Heart left ventricle (tissue), 16 donors: Measurements from ENCODE around the gene MFF. TPM values are rescaled to one million over a fixed set of nuclear protein-coding genes. Genes with fewer than 3 reads are reported as not detected.

Source experiments
- ATAC-seq, 4 donors: fragments of 200-7000 bp; cut with Tn5 transposase; one replicate each; pipeline ENCODE4 v1.9.1; 2020 to 2022; ENCODE audit warnings: moderate library complexity in 4 of 4, mild to moderate bottlenecking in 3 of 4, moderate number of reproducible peaks in 1 of 4
- DNase-seq, 5 donors: peaks; one replicate each; pipeline ENCODE4 v3.0.0-alpha.2; 2020
- H3K27ac ChIP-seq, 12 donors: fragments of 200-600 bp; sonication (generic) in 4 of 12; one replicate each; pipeline versions ENCODE4 v1.5.0 to v1.8.0; 2016 to 2022; ENCODE audit warnings: mild to moderate bottlenecking in 2 of 12
- H3K27me3 ChIP-seq, 9 donors: fragments of 200-600 bp; sonication (generic) in 2 of 9; one replicate each; pipeline versions ENCODE4 v1.5.1 to v1.8.0; 2016 to 2022; ENCODE audit warnings: mild to moderate bottlenecking in 3 of 9
- H3K36me3 ChIP-seq, 9 donors: fragments of 200-600 bp; sonication (generic) in 2 of 9; one replicate each; pipeline versions ENCODE4 v1.5.0 to v1.8.0; 2018 to 2022; ENCODE audit warnings: mild to moderate bottlenecking in 2 of 9
- H3K4me1 ChIP-seq, 12 donors: fragments of 200-600 bp; sonication (generic) in 4 of 12; one replicate each; pipeline versions ENCODE4 v1.5.0 to v1.8.0; 2016 to 2022; ENCODE audit warnings: mild to moderate bottlenecking in 3 of 12
- H3K4me3 ChIP-seq, 12 donors: fragments of 200-600 bp; sonication (generic) in 4 of 12; one replicate each; pipeline versions ENCODE4 v1.5.0 to v1.8.0; 2017 to 2022; ENCODE audit warnings: mild to moderate bottlenecking in 9 of 12, moderate library complexity in 4 of 12
- H3K9me3 ChIP-seq, 12 donors: fragments of 200-600 bp; sonication (generic) in 4 of 12; one replicate each; pipeline versions ENCODE4 v1.5.0 to v1.8.0; 2016 to 2022; ENCODE audit warnings: mild to moderate bottlenecking in 1 of 12
- CTCF ChIP-seq, 12 donors: fragments of 200-600 bp; sonication (generic) in 4 of 12; IDR thresholded peaks; one replicate each; pipeline versions ENCODE4 v1.5.0 to v1.8.0; 2018 to 2022; ENCODE audit warnings: antibody characterized with exemption in 12 of 12, mild to moderate bottlenecking in 5 of 12
- POLR2A ChIP-seq, 2 donors: fragments of 450-650 bp; IDR thresholded peaks; one replicate each; pipeline ENCODE4 v1.6.1; 2017; ENCODE audit warnings: antibody characterized with exemption in 2 of 2, mild to moderate bottlenecking in 2 of 2, moderate library complexity in 2 of 2
- WGBS, 4 donors: extraction: QIAGEN DNeasy Blood & Tissue Kit in 2 of 4; methylation state at CpG; one replicate each; pipeline versions ENCODE4 v1.1.5 to v1.1.7; 2013 to 2018; 5-methylcytosine and 5-hydroxymethylcytosine counted together
- intact Hi-C, 10 donors: fragments of 100-400 bp; cut with DNase I; formaldehyde crosslinking; loops; one replicate each; pipeline versions ENCODE4 v1.11.1 to v1.14.2; 2022
- long read RNA-seq, 3 donors: library from polyadenylated mRNA; unstranded; transcript quantifications; one replicate each; pipeline ENCODE4 v2.0.0, GENCODE V29; 2020 to 2021
- polyA plus RNA-seq, 2 donors: library from polyadenylated mRNA; stranded (reverse); fragments of 200-250 nt; gene quantifications; one replicate each; pipeline ENCODE4 v1.2.3, GENCODE V29; 2013
- total RNA-seq, 9 donors: library from RNA; depleted of rRNA in 2 of 9; stranded (reverse); fragments of >200 nt in 2 of 9; fragmentation: NEBNext Ultra II Directional in 3 of 9; extraction: Animal tissue kit (Norgen Biotek cat#: 25700) in 3 of 9; gene quantifications; one replicate each; pipeline versions ENCODE4 v1.1.0 to v1.2.4, GENCODE V29; 2016 to 2023
- donor health status: ischemic (EF 13 %, LVEDD 7.1; RV severe dilation, severe dysfunction).
- donor health status: healthy with polysubstance abuse.
- donor health status: DM: no; HTN: yes; CAD: no.
- donor health status: DM: no; HTN: no; CAD: no.
- donor health status: ischemic (EF 25% LVEDD 6.9; RV normal size, moderate dysfunction).
- donor health status: ischemic (EF 25% LVEDD 5.7; RV mildly dilated, moderate dysfunction).
- donor health status: healthy.
- donor health status: DM: yes; HTN: yes; CAD: no.
- donor health status: ischemic (EF 35%, LVEDD 5.7; RV mildly dilated, moderate dysfunction).
- donor health status: nonischemic (EF 11% LVEDD 7.7; RV severe dilation, severe dysfunction).
- donor health status: DM: yes; HTN: yes; CAD: no.
- donor health status: PGD.
- donor health status: ischemic (EF 29% LVEDD 5.4; RV normal size, mild dysfunction).
- donor health status: nonischemic (EF 23%, LVEDD 6.1; RV moderate dilation, normal function).

Gene MFF, protein sequence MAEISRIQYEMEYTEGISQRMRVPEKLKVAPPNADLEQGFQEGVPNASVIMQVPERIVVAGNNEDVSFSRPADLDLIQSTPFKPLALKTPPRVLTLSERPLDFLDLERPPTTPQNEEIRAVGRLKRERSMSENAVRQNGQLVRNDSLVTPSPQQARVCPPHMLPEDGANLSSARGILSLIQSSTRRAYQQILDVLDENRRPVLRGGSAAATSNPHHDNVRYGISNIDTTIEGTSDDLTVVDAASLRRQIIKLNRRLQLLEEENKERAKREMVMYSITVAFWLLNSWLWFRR
- total RNA-seq (100 to 1,000 TPM in 2 of 9 donors, 10 to 100 TPM in 7; 62.7 to 117 (median 79.7) TPM), polyA plus RNA-seq (10 to 100 TPM; 60.1 to 86.5 TPM)
- long read RNA-seq, donor 1, transcript MFF-204 (11 exons, 2,186 nt): minor isoform, 8 of 166 reads
- long read RNA-seq, donor 1, transcript MFF-203 (8 exons, 1,716 nt): minor isoform, 11 of 166 reads
- long read RNA-seq, donor 1, transcript MFF-201 (9 exons, 2,004 nt): major isoform, 28 of 166 reads
- long read RNA-seq, donor 1, transcript MFF-205 (7 exons, 1,085 nt): minor isoform, 5 of 166 reads
- long read RNA-seq, donor 1, partial matches to known transcripts: 6 of 166 reads
- long read RNA-seq, donor 1, other reads (novel, unspliced or antisense): 101 of 166 reads
- long read RNA-seq, donor 2, transcript MFF-205 (7 exons, 1,085 nt): minor isoform, 12 of 369 reads
- long read RNA-seq, donor 2, transcript MFF-201 (9 exons, 2,004 nt): major isoform, 56 of 369 reads
- long read RNA-seq, donor 2, transcript MFF-204 (11 exons, 2,186 nt): minor isoform, 24 of 369 reads
- long read RNA-seq, donor 2, transcript MFF-203 (8 exons, 1,716 nt): minor isoform, 30 of 369 reads
- long read RNA-seq, donor 2, partial matches to known transcripts: 3 of 369 reads
- long read RNA-seq, donor 2, other reads (novel, unspliced or antisense): 224 of 369 reads
- long read RNA-seq, donor 3, transcript MFF-204 (11 exons, 2,186 nt): minor isoform, 5 of 84 reads
- long read RNA-seq, donor 3, transcript MFF-201 (9 exons, 2,004 nt): major isoform, 13 of 84 reads
- long read RNA-seq, donor 3, partial matches to known transcripts: 6 of 84 reads
- long read RNA-seq, donor 3, other reads (novel, unspliced or antisense): 49 of 84 reads

DNA sequence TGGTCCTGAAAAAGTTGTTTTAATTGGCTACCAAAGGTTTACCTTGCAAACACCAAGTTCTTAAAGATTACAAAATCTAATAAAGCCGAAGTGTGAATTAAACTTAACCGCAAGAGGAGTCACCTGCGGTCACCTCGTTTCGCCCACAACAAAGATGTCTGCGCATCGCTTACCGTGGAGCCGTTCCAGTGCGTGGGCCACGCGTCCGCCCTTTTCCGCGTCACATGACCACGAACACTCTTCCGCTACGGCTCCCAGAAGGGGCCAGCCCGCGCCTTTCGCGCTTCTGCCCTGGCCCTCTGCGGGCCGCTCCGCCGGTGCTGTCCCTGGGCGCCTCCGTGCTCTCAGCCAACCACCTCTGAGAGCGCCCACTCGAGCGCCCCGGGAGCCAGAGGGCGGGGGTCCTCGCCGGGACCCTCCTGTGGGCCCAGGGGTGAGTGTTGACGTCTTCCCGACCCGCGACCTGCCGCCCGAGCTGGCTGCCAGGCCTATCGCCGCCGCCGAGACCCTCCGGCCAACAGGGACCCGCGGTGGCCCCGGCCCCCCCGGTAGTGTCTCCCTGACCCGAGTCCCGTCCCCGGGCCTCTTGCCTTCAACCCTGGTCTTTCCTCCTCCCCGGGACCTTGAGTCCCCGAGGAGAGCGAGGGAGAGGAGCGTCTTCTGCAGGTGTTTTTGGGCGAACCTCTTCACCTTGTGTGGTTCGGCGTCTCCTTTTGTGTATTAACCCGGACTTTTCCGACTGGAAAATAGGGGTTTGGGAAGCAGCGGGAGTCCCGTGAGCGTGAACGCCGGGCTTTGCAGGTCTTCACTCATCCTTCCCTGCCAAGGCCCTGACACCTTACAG is at the start of gene MFF:
Gene MFF (plus strand): TSS at position 257 of the 844 bp plus-strand sequence. CDS start 5,415 bp downstream, outside the sequence.
- peaks cover 0 to 25% (median 18%) of the 10 kb centered on the region in 12 donors for H3K4me1 ChIP-seq
- no peaks in the 10 kb centered on the region for H3K27me3 ChIP-seq
- TF ChIP-seq CTCF (IDR thresholded peaks at IDR 0.05): peak in 6 of 12 donors; percentile 4 to 34 (median 22)
- peak in 1 of 2 donors; percentile 69 for TF ChIP-seq POLR2A (IDR thresholded peaks at IDR 0.05)
- WGBS, 4 donors: 0 to 1% (median 0%) methylated on average over 33 to 67 of the region's 67 CpGs
- DNase-seq (peak; percentile 95), ATAC-seq (peak; percentile 99 to 100 (median 100))
- peak within 1 kb of the TSS; percentile 70 to 97 (median 92) for H3K27ac ChIP-seq
- H3K9me3 ChIP-seq: peaks cover 0 to 8% (median 0%) of the 10 kb centered on the region in 12 donors
- H3K4me3 ChIP-seq: peak within 1 kb of the TSS; percentile 61 to 100 (median 94)
- peaks cover 0 to 16% (median 6%) of the 10 kb centered on the region in 9 donors for H3K36me3 ChIP-seq
- intact Hi-C loops: loop anchor here in 2 of 10 donors (5.0 to 10.0 kb wide), 2 partner anchors 147 to 150 kb away; partner anchors contain the start of gene AGFG1 (in 2 of the 2)

- Histone ChIP-seq H3K4me1 (no peaks in the 10 kb centered on the region), H3K27ac (no peak overlapping the region), H3K27me3 (no peaks in the 10 kb centered on the region), H3K36me3 (peaks cover 0 to 53% (median 0%) of the 10 kb centered on the region in 9 donors), H3K4me3 (no peak overlapping the region), H3K9me3 (peaks cover 0 to 13% (median 0%) of the 10 kb centered on the region in 12 donors)
- no peak for ATAC-seq
- DNase-seq: no peak
- TF ChIP-seq POLR2A (IDR thresholded peaks at IDR 0.05) (no peak), CTCF (IDR thresholded peaks at IDR 0.05) (no peak)
- intact Hi-C loops: no loop called here
These were observed 44.2 kb upstream of the MFF start for GRCh38 chr2:227280895-227281294.

- WGBS, 4 donors: 87 to 93% (median 90%) methylated on average over 6 of the region's 6 CpGs
- Histone ChIP-seq H3K4me3 (no peak overlapping the region), H3K9me3 (peaks cover 0 to 13% (median 0%) of the 10 kb centered on the region in 12 donors), H3K27ac (no peak overlapping the region), H3K36me3 (peaks cover 0 to 58% (median 0%) of the 10 kb centered on the region in 9 donors), H3K27me3 (no peaks in the 10 kb centered on the region), H3K4me1 (no peaks in the 10 kb centered on the region)
- intact Hi-C loops: no loop called here
- no peak for ATAC-seq
- no peak for DNase-seq
- TF ChIP-seq CTCF (IDR thresholded peaks at IDR 0.05): no peak
- TF ChIP-seq POLR2A (IDR thresholded peaks at IDR 0.05): no peak
These were observed 39.3 kb upstream of the MFF start for GRCh38 chr2:227285741-227286236.
